HepG2 (cell line): ENCODE data around the gene SPACA4. TPM values are rescaled to one million over a fixed set of nuclear protein-coding genes. Genes with fewer than 3 reads are reported as not detected.

ENCODE experiments used
- FOXP1 ChIP-seq, 2 experiments: fragments of 450-650 bp in 1 of 2; IDR thresholded peaks; 2 replicates each; pipeline ENCODE4 v1.6.1; 2017 to 2018; ENCODE audit warnings: antibody characterized with exemption in 1 of 2
- HNRNPH1 ChIP-seq: fragments of 200-400 bp; formaldehyde crosslinking; optimal IDR thresholded peaks from 2 replicates; pipeline ENCODE3; 2017; ENCODE audit warnings: mild to moderate bottlenecking, low read depth, low read length
- HNRNPLL ChIP-seq: fragments of 200-400 bp; formaldehyde crosslinking; IDR thresholded peaks from 2 replicates; pipeline ENCODE4 v1.6.1; 2017; ENCODE audit warnings: mild to moderate bottlenecking, low read depth, low read length; ENCODE audit not compliant: poor library complexity, severe bottlenecking
- MYC ChIP-seq: sonication (generic); formaldehyde crosslinking; IDR thresholded peaks from 2 replicates; pipeline ENCODE4 v1.9.0; 2021; ENCODE audit warnings: missing genetic modification reagents, borderline replicate concordance
- PLSCR1 ChIP-seq: sonication (generic); formaldehyde crosslinking; IDR thresholded peaks from 2 replicates; pipeline ENCODE4 v1.5.0; 2020; ENCODE audit warnings: missing genetic modification reagents, mild to moderate bottlenecking, borderline replicate concordance
- RFXAP ChIP-seq: sonication (generic); formaldehyde crosslinking; IDR thresholded peaks from 2 replicates; pipeline ENCODE4 v1.4.0; 2020; ENCODE audit warnings: missing genetic modification reagents, borderline replicate concordance
- SMARCC2 ChIP-seq: fragments of 450-650 bp; IDR thresholded peaks from 2 replicates; pipeline ENCODE4 v1.6.1; 2017; ENCODE audit warnings: antibody characterized with exemption, mild to moderate bottlenecking
- SNAPC2 ChIP-seq: sonication (generic); formaldehyde crosslinking; IDR thresholded peaks from 2 replicates; pipeline ENCODE4 v1.8.1; 2022; ENCODE audit warnings: mild to moderate bottlenecking, missing genetic modification reagents
- SRSF9 ChIP-seq: fragments of 200-400 bp; formaldehyde crosslinking; IDR thresholded peaks from 2 replicates; pipeline ENCODE4 v1.6.1; 2018; ENCODE audit warnings: borderline replicate concordance, mild to moderate bottlenecking, low read depth, low read length; ENCODE audit not compliant: insufficient read depth, poor library complexity, severe bottlenecking
- STAG1 ChIP-seq: sonication (generic); formaldehyde crosslinking; IDR thresholded peaks from 2 replicates; pipeline ENCODE4 v1.4.0; 2020; ENCODE audit warnings: missing genetic modification reagents
- ZMYM3 ChIP-seq: sonication (generic); formaldehyde crosslinking; IDR thresholded peaks from 2 replicates; pipeline ENCODE4 v1.5.1; 2020; ENCODE audit warnings: mild to moderate bottlenecking, missing genetic modification reagents
- ZNF460 ChIP-seq: sonication (generic); formaldehyde crosslinking; IDR thresholded peaks from 2 replicates; pipeline ENCODE4 v1.5.1; 2020; ENCODE audit warnings: missing genetic modification reagents, mild to moderate bottlenecking, borderline replicate concordance
- ZNF615 ChIP-seq: sonication (generic); formaldehyde crosslinking; IDR thresholded peaks from 2 replicates; pipeline ENCODE4 v1.5.0; 2020; ENCODE audit warnings: mild to moderate bottlenecking, missing genetic modification reagents, borderline replicate concordance
- ZNF619 ChIP-seq: sonication (generic); formaldehyde crosslinking; IDR thresholded peaks from 2 replicates; pipeline ENCODE4 v1.4.0; 2020; ENCODE audit warnings: mild to moderate bottlenecking, missing genetic modification reagents
- ZNF660 ChIP-seq: sonication (generic); formaldehyde crosslinking; IDR thresholded peaks from 2 replicates; pipeline ENCODE4 v1.5.1; 2020; ENCODE audit warnings: mild to moderate bottlenecking, low read depth, missing genetic modification reagents, borderline replicate concordance
- ZNF740 ChIP-seq: sonication (generic); formaldehyde crosslinking; IDR thresholded peaks from 2 replicates; pipeline ENCODE4 v1.4.0; 2020; ENCODE audit warnings: missing genetic modification reagents
- ZNF780A ChIP-seq: sonication (generic); formaldehyde crosslinking; IDR thresholded peaks from 2 replicates; pipeline ENCODE4 v1.8.0; 2022; ENCODE audit warnings: mild to moderate bottlenecking, missing genetic modification reagents, moderate library complexity
- ZNF781 ChIP-seq: sonication (generic); formaldehyde crosslinking; IDR thresholded peaks from 2 replicates; pipeline ENCODE4 v1.5.1; 2020; ENCODE audit warnings: borderline replicate concordance, mild to moderate bottlenecking, missing genetic modification reagents; ENCODE audit errors: not compliant biosample characterization
- ZNF782 ChIP-seq: sonication (generic); formaldehyde crosslinking; IDR thresholded peaks from 2 replicates; pipeline ENCODE4 v1.4.0; 2020; ENCODE audit warnings: missing genetic modification reagents, mild to moderate bottlenecking, borderline replicate concordance
- ZNF790 ChIP-seq: sonication (generic); formaldehyde crosslinking; IDR thresholded peaks from 2 replicates; pipeline ENCODE4 v1.8.0; 2022; ENCODE audit warnings: missing genetic modification reagents, mild to moderate bottlenecking, borderline replicate concordance
- polyA plus RNA-seq, 8 experiments: library from polyadenylated mRNA; depleted of rRNA in 3 of 8; stranded (reverse) in 7 of 8; unstranded in 1 of 8; fragments of >200 nt; fragmentation: Illumina TruSeq in 4 of 8; extraction: Trizol in 4 of 8; gene quantifications; 2 replicates each; pipeline versions ENCODE4 v1.2.1 to v1.2.3, GENCODE V29; 2011 to 2016; ENCODE audit warnings: low read depth in 4 of 8, missing spikeins in 1 of 8, mixed read lengths in 1 of 8; ENCODE audit not compliant: insufficient read depth in 1 of 8
- total RNA-seq, 5 experiments: library from RNA; depleted of rRNA; stranded (reverse); fragments of >200 nt; fragmentation: Illumina TruSeq; extraction: Trizol; gene quantifications; 2 replicates each; pipeline ENCODE4 v1.2.3, GENCODE V29; 2016; ENCODE audit warnings: low read depth in 1 of 5
- TF ChIP-seq, protein P1 (sequence below): sonication (generic); formaldehyde crosslinking; IDR thresholded peaks from 2 replicates; pipeline ENCODE4 v1.4.0; 2020; ENCODE audit warnings: missing genetic modification reagents, borderline replicate concordance
- TF ChIP-seq, protein P2 (sequence below): sonication (generic); formaldehyde crosslinking; IDR thresholded peaks from 2 replicates; pipeline ENCODE4 v1.5.0; 2020; ENCODE audit warnings: mild to moderate bottlenecking, low read depth, missing genetic modification reagents, borderline replicate concordance
- TF ChIP-seq, protein P3 (sequence below): IDR thresholded peaks from 2 replicates; pipeline ENCODE4 v1.6.1; 2016; ENCODE audit warnings: mild to moderate bottlenecking

Gene SPACA4
- total and polyA plus RNA-seq, 2 of the 13 experiments (the other 11 are each of a cell fraction or from before 2014, with no cell fraction given) = not detected

DNA sequence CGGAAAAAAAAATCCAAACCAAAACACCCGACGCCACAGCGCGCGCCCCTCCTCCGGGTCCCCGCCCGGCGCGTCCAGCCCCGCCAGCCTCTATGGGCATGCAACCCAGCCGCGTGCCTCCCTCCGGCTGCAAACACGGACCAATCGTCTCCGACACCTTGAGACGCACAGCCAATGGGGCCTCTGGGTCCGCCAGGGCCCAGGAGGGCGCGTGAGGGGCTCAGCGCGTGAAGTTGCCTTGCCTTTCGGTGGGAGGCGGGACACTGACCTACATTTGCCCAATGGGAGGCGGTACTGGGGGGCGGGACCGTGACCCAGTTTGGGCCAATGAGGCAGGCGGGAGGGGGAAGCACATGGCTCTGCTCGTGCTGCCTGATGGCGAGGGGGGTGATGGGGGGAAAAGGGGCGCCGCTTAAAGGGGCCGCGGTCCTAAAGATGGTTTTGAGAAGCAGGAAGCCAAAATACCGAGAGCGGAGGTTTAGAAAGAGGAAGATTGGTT lies 31.0 kb downstream of the SPACA4 start (continued):
- TF ChIP-seq, protein P1, sequence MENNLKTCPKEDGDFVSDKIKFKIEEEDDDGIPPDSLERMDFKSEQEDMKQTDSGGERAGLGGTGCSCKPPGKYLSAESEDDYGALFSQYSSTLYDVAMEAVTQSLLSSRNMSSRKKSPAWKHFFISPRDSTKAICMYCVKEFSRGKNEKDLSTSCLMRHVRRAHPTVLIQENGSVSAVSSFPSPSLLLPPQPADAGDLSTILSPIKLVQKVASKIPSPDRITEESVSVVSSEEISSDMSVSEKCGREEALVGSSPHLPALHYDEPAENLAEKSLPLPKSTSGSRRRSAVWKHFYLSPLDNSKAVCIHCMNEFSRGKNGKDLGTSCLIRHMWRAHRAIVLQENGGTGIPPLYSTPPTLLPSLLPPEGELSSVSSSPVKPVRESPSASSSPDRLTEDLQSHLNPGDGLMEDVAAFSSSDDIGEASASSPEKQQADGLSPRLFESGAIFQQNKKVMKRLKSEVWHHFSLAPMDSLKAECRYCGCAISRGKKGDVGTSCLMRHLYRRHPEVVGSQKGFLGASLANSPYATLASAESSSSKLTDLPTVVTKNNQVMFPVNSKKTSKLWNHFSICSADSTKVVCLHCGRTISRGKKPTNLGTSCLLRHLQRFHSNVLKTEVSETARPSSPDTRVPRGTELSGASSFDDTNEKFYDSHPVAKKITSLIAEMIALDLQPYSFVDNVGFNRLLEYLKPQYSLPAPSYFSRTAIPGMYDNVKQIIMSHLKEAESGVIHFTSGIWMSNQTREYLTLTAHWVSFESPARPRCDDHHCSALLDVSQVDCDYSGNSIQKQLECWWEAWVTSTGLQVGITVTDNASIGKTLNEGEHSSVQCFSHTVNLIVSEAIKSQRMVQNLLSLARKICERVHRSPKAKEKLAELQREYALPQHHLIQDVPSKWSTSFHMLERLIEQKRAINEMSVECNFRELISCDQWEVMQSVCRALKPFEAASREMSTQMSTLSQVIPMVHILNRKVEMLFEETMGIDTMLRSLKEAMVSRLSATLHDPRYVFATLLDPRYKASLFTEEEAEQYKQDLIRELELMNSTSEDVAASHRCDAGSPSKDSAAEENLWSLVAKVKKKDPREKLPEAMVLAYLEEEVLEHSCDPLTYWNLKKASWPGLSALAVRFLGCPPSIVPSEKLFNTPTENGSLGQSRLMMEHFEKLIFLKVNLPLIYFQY (CRISPR knock-in tag) = 0 out of 2 replicates have a peak, but pooled peaks have one; percentile 54
- TF ChIP-seq SRSF9 = no peak
- no peak for TF ChIP-seq PLSCR1 (CRISPR knock-in tag)
- no peak for TF ChIP-seq ZNF460 (CRISPR knock-in tag)
- TF ChIP-seq SMARCC2 = no peak
- TF ChIP-seq ZMYM3 (CRISPR knock-in tag) = no peak; the same call in 1 of the 2 replicates
- TF ChIP-seq ZNF781 (CRISPR knock-in tag) = peak; percentile 22
- TF ChIP-seq, protein P2, sequence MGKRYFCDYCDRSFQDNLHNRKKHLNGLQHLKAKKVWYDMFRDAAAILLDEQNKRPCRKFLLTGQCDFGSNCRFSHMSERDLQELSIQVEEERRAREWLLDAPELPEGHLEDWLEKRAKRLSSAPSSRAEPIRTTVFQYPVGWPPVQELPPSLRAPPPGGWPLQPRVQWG (CRISPR knock-in tag) = no peak
- no peak for TF ChIP-seq FOXP1 (IDR thresholded peaks at IDR 0.05)
- no peak for TF ChIP-seq FOXP1 (CRISPR knock-in tag; IDR thresholded peaks at IDR 0.05)
- no peak for TF ChIP-seq ZNF660 (CRISPR knock-in tag)
- TF ChIP-seq RFXAP (CRISPR knock-in tag) = peak; percentile 76; the same call in 1 of the 2 replicates
- TF ChIP-seq ZNF790 (CRISPR knock-in tag) = no peak; the same call in 1 of the 2 replicates
- no peak for TF ChIP-seq ZNF740 (CRISPR knock-in tag)
- no peak for TF ChIP-seq STAG1
- TF ChIP-seq SNAPC2 (CRISPR knock-in tag) = peak; percentile 89
- TF ChIP-seq, protein P3, sequence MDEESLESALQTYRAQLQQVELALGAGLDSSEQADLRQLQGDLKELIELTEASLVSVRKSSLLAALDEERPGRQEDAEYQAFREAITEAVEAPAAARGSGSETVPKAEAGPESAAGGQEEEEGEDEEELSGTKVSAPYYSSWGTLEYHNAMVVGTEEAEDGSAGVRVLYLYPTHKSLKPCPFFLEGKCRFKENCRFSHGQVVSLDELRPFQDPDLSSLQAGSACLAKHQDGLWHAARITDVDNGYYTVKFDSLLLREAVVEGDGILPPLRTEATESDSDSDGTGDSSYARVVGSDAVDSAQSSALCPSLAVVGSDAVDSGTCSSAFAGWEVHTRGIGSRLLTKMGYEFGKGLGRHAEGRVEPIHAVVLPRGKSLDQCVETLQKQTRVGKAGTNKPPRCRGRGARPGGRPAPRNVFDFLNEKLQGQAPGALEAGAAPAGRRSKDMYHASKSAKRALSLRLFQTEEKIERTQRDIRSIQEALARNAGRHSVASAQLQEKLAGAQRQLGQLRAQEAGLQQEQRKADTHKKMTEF = peak; percentile 91
- TF ChIP-seq ZNF619 = no peak
- peak; percentile 29 for TF ChIP-seq HNRNPLL
- 0 out of 2 replicates have a peak, but pooled peaks have one; percentile 62 for TF ChIP-seq ZNF780A (CRISPR knock-in tag)
- TF ChIP-seq ZNF615 (CRISPR knock-in tag) = no peak
- no peak for TF ChIP-seq HNRNPH1
- TF ChIP-seq MYC (CRISPR knock-in tag) = peak; percentile 76; the same call in 1 of the 2 replicates
- 0 out of 2 replicates have a peak, but pooled peaks have one; percentile 34 for TF ChIP-seq ZNF782 (CRISPR knock-in tag)
